A673 (cell line): ENCODE measurements around the gene BRAF. TPM values are rescaled to one million over a fixed set of nuclear protein-coding genes. Genes with fewer than 3 reads are reported as not detected.

Source experiments
- BruUV-seq: library from RNA; stranded (reverse); fragments of 400-500 nt; replicated peaks from 2 replicates; lab custom pipeline; 2021; lab: Mats Ljungman, UMichigan
- CTCF ChIA-PET: fragments of 300-600 bp; sonication (Branson Sonifier 250); formaldehyde crosslinking; loops from one replicate; lab custom pipeline; 2022; ENCODE audit warnings: antibody characterized with exemption; lab: Charles Lee
- POLR2A ChIA-PET: fragments of 300-600 bp; sonication (Branson Sonifier 250); formaldehyde crosslinking; loops from one replicate; lab custom pipeline; 2022; ENCODE audit warnings: antibody characterized with exemption; ENCODE audit not compliant: low non-redundant PET; lab: Charles Lee
- DNase-seq: peaks from one replicate; pipeline ENCODE4 v3.0.0-alpha.2; 2015; ENCODE audit warnings: low spot score
- H3K27ac ChIP-seq: fragments of 200-600 bp; sonication (generic); 2 replicates; pipeline ENCODE4 v1.5.1; 2016; ENCODE audit warnings: mixed run types, low read depth, mild to moderate bottlenecking, mixed read lengths, antibody characterized with exemption, low read length; ENCODE audit not compliant: poor library complexity, severe bottlenecking
- H3K27me3 ChIP-seq: fragments of 200-600 bp; sonication (generic); replicated peaks from 2 replicates; pipeline ENCODE4 v1.6.1; 2017; ENCODE audit warnings: mixed run types, low read depth, mild to moderate bottlenecking, mixed read lengths, antibody characterized with exemption, low read length; ENCODE audit not compliant: insufficient read depth, poor library complexity
- H3K36me3 ChIP-seq: fragments of 200-600 bp; sonication (generic); 2 replicates; pipeline ENCODE4 v1.6.1; 2016; ENCODE audit warnings: mixed run types, mild to moderate bottlenecking, mixed read lengths, antibody characterized with exemption, low read length; ENCODE audit not compliant: insufficient read depth, poor library complexity, severe bottlenecking
- H3K4me1 ChIP-seq: fragments of 200-600 bp; sonication (generic); 2 replicates; pipeline ENCODE4 v1.6.1; 2017; ENCODE audit warnings: mixed run types, mild to moderate bottlenecking, mixed read lengths, antibody characterized with exemption, low read length; ENCODE audit not compliant: insufficient read depth, poor library complexity, severe bottlenecking
- H3K4me3 ChIP-seq: fragments of 200-600 bp; sonication (generic); 2 replicates; pipeline ENCODE4 v1.5.1; 2016; ENCODE audit warnings: low read depth, mixed run types, mild to moderate bottlenecking, mixed read lengths, low read length; ENCODE audit not compliant: poor library complexity, severe bottlenecking
- H3K9me3 ChIP-seq: fragments of 200-600 bp; sonication (generic); 2 replicates; pipeline ENCODE4 v1.6.1; 2016; ENCODE audit warnings: mixed run types, low read depth, mild to moderate bottlenecking, mixed read lengths, antibody characterized with exemption, low read length; ENCODE audit not compliant: poor library complexity, severe bottlenecking
- CTCF ChIP-seq: fragments of 300-800, 200-600 bp; sonication (generic); conservative IDR thresholded peaks from 2 replicates; pipeline ENCODE4 v1.5.1; 2017; ENCODE audit warnings: low read depth, mild to moderate bottlenecking, antibody characterized with exemption, low read length, moderate library complexity, mixed read lengths
- EZH2 ChIP-seq: fragments of 200-600 bp; sonication (generic); IDR thresholded peaks from 2 replicates; pipeline ENCODE4 v1.6.1; 2017; ENCODE audit warnings: borderline replicate concordance, low read depth, mild to moderate bottlenecking, mixed read lengths, antibody characterized with exemption, low read length; ENCODE audit not compliant: poor library complexity, severe bottlenecking
- intact Hi-C: fragments of 100-400 bp; cut with micrococcal nuclease; formaldehyde crosslinking; loops from one replicate; pipeline ENCODE4 v1.10.0; 2022; ENCODE audit not compliant: unreplicated experiment
- total RNA-seq: library from RNA; stranded (reverse); gene quantifications from 2 replicates; pipeline ENCODE4 v1.2.3, GENCODE V29; 2021

Gene BRAF
- total RNA-seq, 1 experiment from 2014 or later = 31.8 TPM

DNA sequence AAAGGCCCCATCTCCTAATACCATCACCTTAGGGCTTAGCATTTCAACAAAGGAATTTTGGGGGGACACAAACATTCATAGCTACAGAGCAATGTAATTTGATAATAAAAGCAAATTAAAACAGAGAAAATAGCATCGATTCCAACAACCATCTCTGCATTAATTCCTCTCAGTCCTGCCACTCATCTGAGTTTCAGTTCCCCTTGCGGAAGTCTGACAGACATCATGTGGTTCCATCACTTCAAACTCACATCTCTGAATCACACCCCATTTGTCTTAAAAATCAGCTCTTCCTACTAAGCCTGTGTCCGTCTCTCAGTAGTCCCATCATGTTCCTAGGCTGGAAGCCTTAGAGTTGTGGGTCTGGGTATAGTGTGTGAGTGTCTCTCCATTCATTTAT, 248.4 kb downstream of the BRAF start:
- Histone ChIP-seq H3K27me3 (no peaks in the 10 kb centered on the region), H3K36me3 (no peaks in the 10 kb centered on the region), H3K4me3 (no peak overlapping the region), H3K4me1 (peaks cover 12% of the 10 kb centered on the region), H3K27ac (no peak overlapping the region), H3K9me3 (no peaks in the 10 kb centered on the region)
- no TSS peak for BruUV-seq
- POLR2A ChIA-PET = no interaction called here
- CTCF ChIA-PET = no interaction called here
- intact Hi-C loops = no loop called here
- no peak for DNase-seq
- TF ChIP-seq CTCF (no peak), EZH2 (no peak)

DNA sequence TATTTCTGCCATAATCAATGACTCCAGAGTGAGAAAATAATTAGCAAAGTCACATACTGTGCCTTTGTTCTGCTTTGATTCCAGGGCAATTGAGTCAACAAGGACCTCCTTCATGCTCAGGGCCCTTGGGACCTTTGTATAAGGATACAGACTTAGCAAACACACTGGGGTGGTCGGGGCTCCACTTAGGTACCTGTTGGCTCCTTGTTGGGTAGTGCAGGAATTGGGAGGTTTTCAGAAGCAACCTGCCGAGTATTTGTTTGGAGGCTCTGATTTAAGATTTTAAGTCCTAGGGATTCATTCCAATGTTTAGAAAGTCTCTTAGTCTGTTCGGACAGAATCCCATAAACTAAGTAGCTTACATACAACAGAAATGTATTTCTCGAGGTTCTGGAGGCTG, 249.0 kb downstream of the BRAF start:
- Histone ChIP-seq H3K9me3 (no peaks in the 10 kb centered on the region), H3K27ac (no peak overlapping the region), H3K36me3 (no peaks in the 10 kb centered on the region), H3K27me3 (no peaks in the 10 kb centered on the region), H3K4me3 (no peak overlapping the region), H3K4me1 (peaks cover 12% of the 10 kb centered on the region)
- TF ChIP-seq EZH2 (no peak), CTCF (no peak)
- intact Hi-C loops = loop anchor here (1.0 kb wide), 1 partner anchor 337 kb away; no protein-coding TSS in a partner anchor
- BruUV-seq = no TSS peak
- POLR2A ChIA-PET = no interaction called here
- DNase-seq = no peak
- CTCF ChIA-PET = no interaction called here

- CTCF ChIA-PET = interaction anchor here (0.9 kb wide), 1 partner anchor 51 kb away, joined by 3 read pairs; no protein-coding TSS in a partner anchor
- H3K27ac ChIP-seq = no peak overlapping the region
- no peak for TF ChIP-seq EZH2
- peak; percentile 60 for TF ChIP-seq CTCF
- POLR2A ChIA-PET = no interaction called here
- no TSS peak for BruUV-seq
- H3K27me3 ChIP-seq = no peaks in the 10 kb centered on the region
- peaks cover 12% of the 10 kb centered on the region for H3K4me1 ChIP-seq
- intact Hi-C loops = loop anchor here (1.0 kb wide), 1 partner anchor 337 kb away; no protein-coding TSS in a partner anchor
- H3K9me3 ChIP-seq = no peaks in the 10 kb centered on the region
- peak; percentile 44 for DNase-seq
- no peak overlapping the region for H3K4me3 ChIP-seq
- H3K36me3 ChIP-seq = no peaks in the 10 kb centered on the region
These were observed 249.6 kb downstream of the BRAF start for GRCh38 chr7:140674899-140675701.
